Body of pancreas (tissue), 4 donors: ENCODE measurements around the gene CABP5. TPM values are rescaled to one million over a fixed set of nuclear protein-coding genes. Genes with fewer than 3 reads are reported as not detected.

Experiments used
- ATAC-seq: fragments of 150-250 bp; one replicate; pipeline ENCODE4 v1.9.1; 2016
- DNase-seq, 4 donors: peaks; one replicate each; pipeline ENCODE4 v3.0.0-alpha.2; 2019
- H3K27ac ChIP-seq, 4 donors: fragments of 200-600 bp; sonication (generic); 1 replicate in 3 of 4; 2 replicates in 1 of 4; pipeline versions ENCODE4 v1.5.1 to v1.6.1; 2016 to 2019; ENCODE audit warnings: mild to moderate bottlenecking in 1 of 4, mixed read lengths in 1 of 4, moderate library complexity in 1 of 4
- H3K27me3 ChIP-seq, 2 donors: fragments of 200-600 bp; sonication (generic); one replicate each; pipeline ENCODE4 v1.6.0; 2016; ENCODE audit warnings: mild to moderate bottlenecking in 1 of 2
- H3K36me3 ChIP-seq, 2 donors: fragments of 200-600 bp; sonication (generic); replicated peaks in 1 of 2; 2 replicates each; pipeline ENCODE4 v1.5.1; 2016; ENCODE audit warnings: low read depth in 2 of 2; ENCODE audit not compliant: insufficient read depth in 1 of 2
- H3K4me1 ChIP-seq: fragments of 200-600 bp; sonication (generic); one replicate; pipeline ENCODE4 v1.6.0; 2016
- H3K4me3 ChIP-seq, 2 donors: fragments of 200-600 bp; sonication (generic); 1 replicate in 1 of 2; 2 replicates in 1 of 2; pipeline ENCODE4 v1.5.1; 2016 to 2019
- H3K9me3 ChIP-seq, 3 donors: fragments of 200-600 bp; sonication (generic); 1 replicate in 2 of 3; 2 replicates in 1 of 3; pipeline ENCODE4 v1.5.1; 2016
- POLR2A ChIP-seq, 3 donors: fragments of 450-650 bp; IDR thresholded peaks; one replicate each; pipeline ENCODE4 v1.6.1; 2016; ENCODE audit warnings: antibody characterized with exemption in 3 of 3, mild to moderate bottlenecking in 2 of 3
- WGBS, 2 donors: methylation state at CpG; one replicate each; pipeline ENCODE4 v1.1.5; 2017; 5-methylcytosine and 5-hydroxymethylcytosine counted together
- intact Hi-C: fragments of 100-400 bp; cut with DNase I; formaldehyde crosslinking; loops from one replicate; pipeline ENCODE4 v1.15.1; 2023
- total RNA-seq, 2 donors: library from RNA; depleted of rRNA; stranded (reverse); fragments of >200 nt; gene quantifications; one replicate each; pipeline ENCODE4 v1.1.0, GENCODE V29; 2016
- TF ChIP-seq, protein P1 (sequence below), 7 experiments: fragments of 450-650 bp in 4 of 7; fragments of 200-600 bp in 3 of 7; sonication (generic) in 3 of 7; IDR thresholded peaks; one replicate each; pipeline ENCODE4 v1.5.1; 2016 to 2019; ENCODE audit warnings: antibody characterized with exemption in 7 of 7

The CABP5 gene
- total RNA-seq, 2 donors from 2014 or later, result not detected

GRCh38 chr19:48036765-48037164 lies 7.1 kb downstream of the CABP5 start:
- intact Hi-C loops, result no loop called here
- H3K9me3 ChIP-seq, result peaks cover 0 to 10% (median 0%) of the 10 kb centered on the region in 3 donors
- TF ChIP-seq POLR2A (IDR thresholded peaks at IDR 0.05), result no peak
- TF ChIP-seq, protein P1, sequence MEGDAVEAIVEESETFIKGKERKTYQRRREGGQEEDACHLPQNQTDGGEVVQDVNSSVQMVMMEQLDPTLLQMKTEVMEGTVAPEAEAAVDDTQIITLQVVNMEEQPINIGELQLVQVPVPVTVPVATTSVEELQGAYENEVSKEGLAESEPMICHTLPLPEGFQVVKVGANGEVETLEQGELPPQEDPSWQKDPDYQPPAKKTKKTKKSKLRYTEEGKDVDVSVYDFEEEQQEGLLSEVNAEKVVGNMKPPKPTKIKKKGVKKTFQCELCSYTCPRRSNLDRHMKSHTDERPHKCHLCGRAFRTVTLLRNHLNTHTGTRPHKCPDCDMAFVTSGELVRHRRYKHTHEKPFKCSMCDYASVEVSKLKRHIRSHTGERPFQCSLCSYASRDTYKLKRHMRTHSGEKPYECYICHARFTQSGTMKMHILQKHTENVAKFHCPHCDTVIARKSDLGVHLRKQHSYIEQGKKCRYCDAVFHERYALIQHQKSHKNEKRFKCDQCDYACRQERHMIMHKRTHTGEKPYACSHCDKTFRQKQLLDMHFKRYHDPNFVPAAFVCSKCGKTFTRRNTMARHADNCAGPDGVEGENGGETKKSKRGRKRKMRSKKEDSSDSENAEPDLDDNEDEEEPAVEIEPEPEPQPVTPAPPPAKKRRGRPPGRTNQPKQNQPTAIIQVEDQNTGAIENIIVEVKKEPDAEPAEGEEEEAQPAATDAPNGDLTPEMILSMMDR (IDR thresholded peaks at IDR 0.05), result no peak
- DNase-seq (no peak), ATAC-seq (no peak)
- H3K4me3 ChIP-seq, result no peak overlapping the region
- H3K27me3 ChIP-seq, result no peaks in the 10 kb centered on the region
- H3K4me1 ChIP-seq, result no peaks in the 10 kb centered on the region
- H3K36me3 ChIP-seq, result no peaks in the 10 kb centered on the region
- H3K27ac ChIP-seq, result no peak overlapping the region
- WGBS, 2 donors, result 56 to 58% methylated on average over 2 of the region's 2 CpGs

DNA sequence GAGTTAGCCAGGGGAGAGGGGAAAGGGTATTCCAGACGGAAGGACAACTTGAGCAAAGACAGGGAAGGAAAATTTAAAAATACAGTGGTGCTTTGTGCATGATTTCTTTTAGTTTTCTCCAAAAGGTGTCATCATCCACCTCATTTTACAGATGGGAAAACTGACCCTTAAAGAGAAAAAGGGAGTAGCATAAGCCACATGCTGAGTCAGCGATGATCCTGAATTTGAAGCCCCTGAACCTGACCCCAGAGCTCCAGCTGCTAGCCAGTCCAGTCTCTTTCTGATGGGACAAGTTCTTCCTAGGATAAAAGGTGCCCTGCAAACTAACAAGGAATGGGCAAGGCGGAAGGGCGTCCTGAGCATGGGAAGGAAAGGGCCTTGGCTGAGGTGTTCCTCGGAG lies 10.3 kb downstream of the CABP5 start:
- peaks cover 0 to 10% (median 0%) of the 10 kb centered on the region in 3 donors for H3K9me3 ChIP-seq
- H3K4me3 ChIP-seq, result no peak overlapping the region
- intact Hi-C loops, result no loop called here
- H3K27me3 ChIP-seq, result peaks cover 0 to 3% of the 10 kb centered on the region in 2 donors
- 33 to 41% methylated on average over 5 of the region's 5 CpGs for WGBS, 2 donors
- H3K36me3 ChIP-seq, result no peaks in the 10 kb centered on the region
- H3K4me1 ChIP-seq, result no peaks in the 10 kb centered on the region
- DNase-seq (no peak), ATAC-seq (no peak)
- TF ChIP-seq POLR2A (IDR thresholded peaks at IDR 0.05), result no peak
- H3K27ac ChIP-seq, result no peak overlapping the region

GRCh38 chr19:48030073-48030472 lies 13.8 kb downstream of the CABP5 start:
- 49 to 50% methylated on average over 10 of the region's 10 CpGs for WGBS, 2 donors
- ATAC-seq (no peak), DNase-seq (no peak)
- Histone ChIP-seq H3K27me3 (peaks cover 0 to 3% of the 10 kb centered on the region in 2 donors), H3K27ac (no peak overlapping the region), H3K4me1 (no peaks in the 10 kb centered on the region), H3K9me3 (no peaks in the 10 kb centered on the region), H3K4me3 (no peak overlapping the region), H3K36me3 (no peaks in the 10 kb centered on the region)
- no peak for TF ChIP-seq POLR2A (IDR thresholded peaks at IDR 0.05)
- TF ChIP-seq, protein P1 (IDR thresholded peaks at IDR 0.05), result no peak
- intact Hi-C loops, result no loop called here

GRCh38 chr19:48029431-48029830 lies 14.4 kb downstream of the CABP5 start:
- no peak overlapping the region for H3K27ac ChIP-seq
- TF ChIP-seq, protein P1 (IDR thresholded peaks at IDR 0.05), result no peak
- no peak for TF ChIP-seq POLR2A (IDR thresholded peaks at IDR 0.05)
- ATAC-seq (no peak), DNase-seq (no peak)
- intact Hi-C loops, result no loop called here
- H3K4me1 ChIP-seq, result no peaks in the 10 kb centered on the region
- WGBS, 2 donors, result 58 to 69% methylated on average over 7 of the region's 7 CpGs
- H3K36me3 ChIP-seq, result no peaks in the 10 kb centered on the region
- peaks cover 0 to 3% of the 10 kb centered on the region in 2 donors for H3K27me3 ChIP-seq
- H3K4me3 ChIP-seq, result no peak overlapping the region
- no peaks in the 10 kb centered on the region for H3K9me3 ChIP-seq

DNA sequence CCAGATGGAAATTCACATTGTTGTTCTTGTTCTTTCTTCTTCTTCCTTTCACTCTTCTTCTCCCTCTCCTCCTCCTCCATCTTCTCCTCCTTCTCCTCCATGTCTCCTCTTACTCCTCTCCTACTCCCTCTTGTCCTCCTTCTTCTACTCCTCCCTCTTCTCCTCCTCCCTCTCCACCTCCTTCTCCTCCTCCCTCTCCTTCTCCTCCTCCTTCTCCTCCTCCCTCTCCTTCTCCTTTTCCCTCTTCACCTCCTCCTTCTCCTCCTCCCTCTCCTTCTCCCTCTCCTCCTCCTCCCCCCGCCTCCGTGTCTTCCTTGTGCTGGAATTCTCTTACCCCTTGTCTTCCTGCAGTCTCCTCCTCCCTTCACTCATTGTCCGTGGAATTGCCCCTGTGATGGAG lies 18.4 kb downstream of the CABP5 start:
- 42 to 56% methylated on average over 3 of the region's 3 CpGs for WGBS, 2 donors
- H3K4me1 ChIP-seq, result no peaks in the 10 kb centered on the region
- intact Hi-C loops, result no loop called here
- no peak for ATAC-seq
- DNase-seq, result no peak
- H3K36me3 ChIP-seq, result no peaks in the 10 kb centered on the region
- no peak overlapping the region for H3K4me3 ChIP-seq
- TF ChIP-seq, protein P1 (IDR thresholded peaks at IDR 0.05), result no peak
- no peaks in the 10 kb centered on the region for H3K9me3 ChIP-seq
- peaks cover 0 to under 1% of the 10 kb centered on the region in 2 donors for H3K27me3 ChIP-seq
- no peak overlapping the region for H3K27ac ChIP-seq
